ENCODE results near the gene SETD9.

Gene SETD9

DNA sequence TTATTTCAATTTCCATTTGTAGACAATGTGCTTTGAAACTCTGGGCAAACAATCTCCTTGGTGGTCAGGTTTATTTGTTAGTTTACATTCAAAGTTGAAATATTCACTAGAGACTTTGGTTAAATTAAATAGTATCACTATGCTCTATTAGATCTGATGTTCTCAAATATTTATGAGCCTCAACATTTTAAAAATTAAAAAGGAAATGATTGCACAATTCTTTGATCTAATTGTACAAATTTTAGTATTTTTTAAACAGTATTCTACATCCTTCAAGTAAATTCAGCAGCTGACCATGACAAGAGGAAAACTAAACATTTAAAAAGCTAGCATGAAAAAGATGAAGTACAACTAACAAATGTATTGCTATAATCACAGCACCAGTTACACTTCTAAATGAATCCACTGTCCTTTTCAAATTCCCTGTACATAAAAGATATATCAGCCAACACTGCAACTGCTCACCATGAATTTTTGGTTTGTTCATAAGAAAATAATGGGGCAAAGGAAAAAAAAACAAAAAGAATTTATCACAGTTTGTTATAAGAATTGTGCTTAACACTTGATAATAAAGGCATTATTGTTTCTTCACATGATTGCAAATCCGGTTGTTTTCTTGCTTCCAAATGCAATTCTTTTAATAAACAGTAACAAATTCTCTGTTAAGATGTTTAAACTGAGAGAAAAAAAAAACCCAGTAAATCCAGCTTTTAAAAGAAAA, 10.7 kb downstream of the SETD9 start:
- TF ChIP-seq, protein P1, sequence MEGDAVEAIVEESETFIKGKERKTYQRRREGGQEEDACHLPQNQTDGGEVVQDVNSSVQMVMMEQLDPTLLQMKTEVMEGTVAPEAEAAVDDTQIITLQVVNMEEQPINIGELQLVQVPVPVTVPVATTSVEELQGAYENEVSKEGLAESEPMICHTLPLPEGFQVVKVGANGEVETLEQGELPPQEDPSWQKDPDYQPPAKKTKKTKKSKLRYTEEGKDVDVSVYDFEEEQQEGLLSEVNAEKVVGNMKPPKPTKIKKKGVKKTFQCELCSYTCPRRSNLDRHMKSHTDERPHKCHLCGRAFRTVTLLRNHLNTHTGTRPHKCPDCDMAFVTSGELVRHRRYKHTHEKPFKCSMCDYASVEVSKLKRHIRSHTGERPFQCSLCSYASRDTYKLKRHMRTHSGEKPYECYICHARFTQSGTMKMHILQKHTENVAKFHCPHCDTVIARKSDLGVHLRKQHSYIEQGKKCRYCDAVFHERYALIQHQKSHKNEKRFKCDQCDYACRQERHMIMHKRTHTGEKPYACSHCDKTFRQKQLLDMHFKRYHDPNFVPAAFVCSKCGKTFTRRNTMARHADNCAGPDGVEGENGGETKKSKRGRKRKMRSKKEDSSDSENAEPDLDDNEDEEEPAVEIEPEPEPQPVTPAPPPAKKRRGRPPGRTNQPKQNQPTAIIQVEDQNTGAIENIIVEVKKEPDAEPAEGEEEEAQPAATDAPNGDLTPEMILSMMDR (IDR thresholded peaks at IDR 0.05; ENCODE audit: borderline replicate concordance, control extremely low read depth, extremely low read depth, insufficient read depth, missing control alignments): no peak
- in situ Hi-C loops (cut with MboI; ENCODE audit: low sequenced_read_pairs, unreplicated experiment): no loop called here
- DNase-seq (ENCODE audit: low spot score): no peak

DNA sequence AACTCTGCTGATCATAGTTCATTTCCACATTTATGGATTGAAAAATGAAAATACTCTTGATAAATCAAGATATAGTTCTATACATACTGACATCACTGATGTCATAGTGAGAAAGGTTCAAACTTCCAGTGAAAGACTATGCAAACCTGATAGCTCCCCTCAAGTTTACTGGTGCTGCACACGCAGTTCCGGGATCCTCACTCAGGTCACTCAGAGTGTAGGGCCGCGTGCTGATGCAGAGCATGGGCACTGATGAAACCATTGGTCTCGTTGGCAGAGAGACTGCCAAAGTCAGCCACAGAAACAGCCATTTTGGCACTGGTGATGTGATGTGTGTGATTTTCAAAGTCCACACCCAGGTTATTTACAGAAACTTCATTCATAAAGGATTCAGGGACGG, 13.5 kb downstream of the SETD9 start:
- TF ChIP-seq, protein P1 (IDR thresholded peaks at IDR 0.05; ENCODE audit: borderline replicate concordance, control extremely low read depth, extremely low read depth, insufficient read depth, missing control alignments): no peak
- in situ Hi-C loops (cut with MboI; ENCODE audit: low sequenced_read_pairs, unreplicated experiment): no loop called here
- no peak for DNase-seq (ENCODE audit: low spot score)

DNA sequence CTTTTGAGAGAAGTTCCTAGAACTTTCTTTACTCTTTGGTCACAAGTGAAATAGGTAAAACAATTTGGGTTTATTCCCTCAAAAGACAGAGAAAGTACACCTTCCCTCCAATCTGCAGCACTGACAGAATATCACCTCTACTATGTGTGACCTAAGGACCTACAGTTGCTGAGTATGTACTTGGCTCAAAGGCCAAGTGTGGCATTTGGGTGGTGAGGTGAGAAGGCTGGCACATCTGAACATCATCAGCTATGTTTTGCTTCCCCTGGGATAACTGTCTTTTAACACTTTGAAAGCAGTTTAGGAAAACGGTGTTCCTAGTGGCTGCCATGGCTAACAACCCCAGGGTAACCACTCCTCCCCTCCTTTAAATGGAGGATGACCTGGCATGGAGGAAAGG, 24.9 kb downstream of the SETD9 start:
- TF ChIP-seq, protein P1 (IDR thresholded peaks at IDR 0.05; ENCODE audit: borderline replicate concordance, control extremely low read depth, extremely low read depth, insufficient read depth, missing control alignments): no peak
- DNase-seq (ENCODE audit: low spot score): no peak
- in situ Hi-C loops (cut with MboI; ENCODE audit: low sequenced_read_pairs, unreplicated experiment): no loop called here

DNA sequence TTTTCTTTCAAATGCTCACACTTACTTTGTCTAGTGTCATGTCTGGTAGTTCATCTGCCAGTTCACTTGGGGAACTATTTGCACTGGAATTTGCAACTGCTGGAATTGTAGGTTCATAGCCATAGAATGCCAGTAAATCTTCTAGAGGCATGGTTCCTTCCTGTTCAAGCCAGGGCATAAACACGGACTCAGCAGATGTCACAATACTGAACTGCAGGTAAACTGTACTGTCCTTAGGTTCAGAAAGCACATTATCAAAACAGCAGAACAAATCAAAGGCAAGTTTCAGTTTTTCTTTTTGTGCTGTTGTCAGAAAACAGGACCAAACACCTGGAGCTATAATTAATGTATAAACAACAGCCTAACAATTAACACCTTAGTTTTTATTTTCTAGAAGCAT, 29.5 kb downstream of the SETD9 start:
- in situ Hi-C loops (cut with MboI; ENCODE audit: low sequenced_read_pairs, unreplicated experiment): no loop called here
- no peak for DNase-seq (ENCODE audit: low spot score)
- TF ChIP-seq, protein P1 (IDR thresholded peaks at IDR 0.05; ENCODE audit: borderline replicate concordance, control extremely low read depth, extremely low read depth, insufficient read depth, missing control alignments): no peak

DNA sequence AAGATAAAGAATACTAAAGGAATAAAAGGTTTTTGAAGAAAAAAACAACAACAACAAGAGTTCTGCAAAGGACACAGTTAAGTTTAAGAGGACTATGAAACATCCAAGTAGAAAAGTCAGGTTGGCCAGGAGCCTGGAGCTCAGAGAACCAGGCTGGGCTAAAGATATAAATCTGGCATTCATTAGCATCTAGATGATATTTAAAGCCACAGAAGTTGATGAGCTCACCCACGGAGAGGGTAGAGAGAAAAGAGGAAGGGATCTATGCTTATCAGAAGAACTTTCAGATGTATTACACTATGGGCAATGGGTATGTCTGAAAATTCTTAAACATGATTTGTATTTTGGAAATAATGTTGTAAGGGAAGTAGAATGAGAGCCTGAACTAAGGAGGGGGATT, 32.6 kb downstream of the SETD9 start:
- TF ChIP-seq, protein P1 (IDR thresholded peaks at IDR 0.05; ENCODE audit: borderline replicate concordance, control extremely low read depth, extremely low read depth, insufficient read depth, missing control alignments): no peak
- in situ Hi-C loops (cut with MboI; ENCODE audit: low sequenced_read_pairs, unreplicated experiment): no loop called here
- no peak for DNase-seq (ENCODE audit: low spot score)

DNA sequence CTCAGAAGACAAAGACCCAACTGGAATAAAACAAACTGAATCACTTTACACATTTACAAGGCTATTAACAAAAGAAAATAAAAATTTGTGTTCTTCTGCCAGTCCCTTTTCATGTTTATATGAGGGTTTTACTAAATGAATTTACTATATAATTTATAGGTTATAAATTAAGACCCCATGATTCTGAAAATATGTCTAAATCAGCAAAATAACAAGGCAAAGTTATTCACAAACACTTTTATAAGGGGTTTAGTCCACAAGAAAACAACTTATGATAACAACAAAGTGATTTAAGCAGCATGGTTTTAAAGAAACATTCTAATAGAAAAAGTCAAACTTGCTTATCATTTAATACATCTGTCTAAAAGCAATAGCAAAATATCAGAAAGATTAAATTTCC, 37.7 kb downstream of the SETD9 start:
- in situ Hi-C loops (cut with MboI; ENCODE audit: low sequenced_read_pairs, unreplicated experiment): no loop called here
- DNase-seq (ENCODE audit: low spot score): no peak
- TF ChIP-seq, protein P1 (IDR thresholded peaks at IDR 0.05; ENCODE audit: borderline replicate concordance, control extremely low read depth, extremely low read depth, insufficient read depth, missing control alignments): no peak

All from GM13976 (cell line).